T1000 (cell line): Measurements from ENCODE around the gene DENND1A.

Source experiments
- DNase-seq: peaks from one replicate; lab custom pipeline; 2025; ENCODE audit warnings: mixed read lengths; lab: John Stamatoyannopoulos, UW

The DENND1A gene

DNA sequence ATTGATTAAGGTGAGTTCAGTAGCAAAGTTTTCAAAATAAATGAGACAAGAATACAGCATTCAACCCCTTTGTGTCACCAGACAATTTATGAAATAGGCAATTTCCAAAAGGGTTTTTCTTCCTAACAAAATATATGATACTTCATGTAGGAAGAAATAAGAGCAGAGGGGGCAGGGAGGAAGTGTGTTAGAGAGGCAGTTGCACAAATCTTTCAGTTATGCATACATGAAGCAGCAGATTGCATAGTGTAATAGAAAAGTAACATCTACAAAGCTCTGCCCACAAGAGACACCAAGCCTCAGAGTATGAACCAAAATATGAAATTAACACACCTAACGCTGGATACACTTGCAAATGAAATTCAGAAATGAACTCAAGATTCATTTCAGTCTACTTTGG lies 157.0 kb downstream of the DENND1A start:
- no peak for DNase-seq

DNA sequence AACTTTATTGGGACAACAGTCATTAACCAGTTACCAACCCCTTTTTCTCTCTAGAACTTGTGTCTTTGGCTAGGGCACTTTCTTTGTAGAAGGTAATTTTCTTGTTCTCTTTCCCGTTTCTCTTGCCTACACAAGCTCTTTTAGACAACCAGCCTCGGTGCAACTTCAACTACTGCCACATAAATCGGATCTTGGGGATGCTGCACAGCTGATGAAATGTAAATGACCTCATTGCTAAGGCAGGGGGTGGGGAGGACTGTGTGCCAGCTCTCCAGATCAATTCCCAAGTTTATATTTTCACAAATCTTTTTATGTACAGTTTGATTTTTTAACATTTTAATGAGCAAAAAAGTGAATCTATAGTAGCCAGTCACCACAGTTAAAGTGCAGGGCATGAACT lies 157.6 kb downstream of the DENND1A start:
- no peak for DNase-seq

DNA sequence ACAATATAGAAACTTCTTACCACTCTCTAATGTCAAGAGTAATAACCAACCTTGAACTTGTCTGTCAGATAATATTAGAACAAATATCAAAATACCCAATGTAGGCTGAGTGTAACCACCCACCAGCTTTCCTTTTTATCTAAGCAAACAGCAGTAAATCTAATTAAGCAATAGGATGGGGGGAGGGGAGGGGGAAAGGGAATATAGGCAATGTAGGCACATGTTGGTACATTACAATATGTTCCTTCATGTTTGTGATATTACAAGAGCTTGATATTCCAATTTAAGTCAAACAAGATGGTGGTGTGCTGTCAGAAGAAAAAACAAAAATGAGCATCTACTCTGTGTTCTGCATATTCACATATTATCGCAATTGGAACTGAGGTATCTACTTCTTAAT lies 158.2 kb downstream of the DENND1A start:
- no peak for DNase-seq

DNA sequence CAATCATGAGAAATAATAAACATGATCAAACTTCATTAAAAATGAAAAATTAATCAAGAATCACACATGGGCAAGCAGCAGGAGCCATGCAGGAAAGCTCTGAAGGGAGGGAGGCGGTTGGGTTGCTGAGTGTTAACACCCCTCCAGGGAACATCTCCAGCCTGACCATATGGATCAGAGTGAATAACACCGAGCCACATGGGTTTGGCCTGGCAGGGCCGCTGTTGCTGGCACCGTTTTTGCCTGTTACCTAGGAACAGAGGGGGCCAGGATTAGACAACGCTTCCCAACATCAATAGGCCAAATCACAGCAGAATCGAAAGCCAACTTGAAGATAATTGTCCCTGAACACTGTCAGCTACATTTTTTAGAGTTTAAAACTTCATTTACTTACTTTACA lies 160.2 kb downstream of the DENND1A start:
- no peak for DNase-seq

DNA sequence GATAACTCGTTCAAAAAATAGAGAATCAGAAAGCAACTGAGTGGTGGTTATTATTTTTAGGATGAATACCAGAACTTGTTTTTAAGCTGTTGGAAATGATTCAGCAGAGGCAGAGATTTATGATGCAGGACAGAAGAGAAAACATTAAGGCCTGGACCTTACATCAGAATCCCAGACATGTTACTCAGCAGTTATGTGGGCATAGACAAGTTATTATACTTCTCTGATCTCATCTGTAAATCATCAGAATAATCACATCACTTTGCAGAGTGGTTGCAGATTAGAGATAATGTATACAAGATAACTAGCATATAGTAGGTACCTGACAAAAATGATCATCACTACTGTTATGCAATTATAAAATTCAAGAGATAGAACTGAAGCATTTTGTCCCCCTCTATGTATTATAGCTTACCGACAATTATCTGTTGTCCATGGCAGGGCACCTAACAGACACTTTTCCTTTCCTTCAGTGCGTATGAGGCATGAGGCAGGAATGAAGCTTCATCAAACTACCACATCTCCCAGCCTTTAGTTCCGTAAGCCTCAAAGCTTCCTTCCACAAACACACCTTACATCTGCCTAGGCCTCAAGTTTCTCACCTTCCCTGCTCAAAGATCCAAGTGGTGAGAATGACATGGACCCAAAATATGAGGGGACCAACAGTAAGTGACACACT lies 165.9 kb downstream of the DENND1A start:
- DNase-seq = no peak

DNA sequence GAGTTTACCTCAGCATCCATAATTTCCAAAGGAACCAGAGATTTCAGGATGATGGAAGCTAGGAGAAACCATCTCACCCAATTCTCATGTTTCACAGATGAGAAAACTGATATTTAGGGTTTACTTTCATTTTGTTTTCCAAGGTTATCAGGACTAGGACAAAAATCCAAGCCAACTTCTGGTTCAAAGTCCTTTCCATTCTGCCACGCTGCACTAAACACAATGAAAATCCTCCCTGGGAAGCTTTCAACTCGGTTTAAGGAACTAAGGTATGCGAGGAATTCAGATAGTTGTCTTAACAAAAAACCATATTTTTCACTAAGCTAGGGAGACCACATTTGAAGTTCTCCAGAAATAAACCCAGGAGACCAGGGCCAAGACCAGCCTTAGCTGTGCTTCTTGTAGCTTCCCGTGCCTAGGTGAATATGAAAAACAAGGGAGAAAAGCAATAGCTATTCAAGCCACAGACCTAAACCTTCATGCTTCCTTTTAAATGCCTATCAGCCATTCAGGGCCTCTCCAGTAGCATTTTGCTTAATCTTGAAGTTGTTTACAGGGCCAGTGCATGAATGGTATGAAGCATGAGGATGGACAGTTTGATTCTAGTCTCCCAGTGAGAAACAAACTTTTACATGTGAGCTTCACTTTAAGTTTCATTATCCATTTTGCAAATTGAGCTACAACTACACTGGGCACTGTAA lies 167.9 kb downstream of the DENND1A start:
- DNase-seq = no peak

DNA sequence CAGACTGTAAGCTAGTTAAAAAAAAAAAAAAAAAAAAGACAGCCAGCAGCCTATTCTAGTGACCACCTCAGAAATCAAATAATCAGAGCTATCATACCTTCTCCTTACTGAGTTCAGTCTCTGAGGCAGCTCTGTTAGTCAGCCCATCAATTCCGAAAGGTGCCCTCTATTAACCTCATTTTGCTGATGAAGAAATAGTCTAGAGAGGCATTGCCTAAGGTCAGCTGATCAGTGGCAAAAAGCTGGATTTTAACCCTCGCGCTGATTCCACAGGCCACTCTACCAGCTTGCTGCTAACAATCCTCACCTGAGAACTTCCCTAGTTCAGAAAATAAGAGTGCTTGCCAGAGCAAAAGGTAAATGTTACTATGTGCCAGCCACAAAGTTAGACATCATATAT lies 172.0 kb downstream of the DENND1A start:
- no peak for DNase-seq

DNA sequence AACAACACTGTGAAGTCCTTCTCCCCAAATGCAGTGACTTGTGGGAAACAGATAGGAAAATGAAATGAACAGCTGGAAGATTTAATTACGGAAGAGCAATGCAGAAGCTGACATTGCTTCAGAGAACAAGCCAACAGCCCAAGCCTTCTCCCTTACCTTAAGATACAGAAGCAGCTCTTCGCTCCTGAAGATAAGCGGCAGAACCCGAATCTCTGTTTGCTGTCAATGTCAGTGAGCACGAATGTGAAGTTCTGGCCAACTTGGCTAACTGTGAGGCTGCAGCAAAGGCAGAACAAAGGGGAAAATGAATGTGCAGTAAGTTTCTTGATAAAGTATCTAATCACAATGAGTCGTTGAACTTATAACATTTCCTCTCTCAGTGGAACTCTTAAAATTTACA lies 172.4 kb downstream of the DENND1A start:
- no peak for DNase-seq

DNA sequence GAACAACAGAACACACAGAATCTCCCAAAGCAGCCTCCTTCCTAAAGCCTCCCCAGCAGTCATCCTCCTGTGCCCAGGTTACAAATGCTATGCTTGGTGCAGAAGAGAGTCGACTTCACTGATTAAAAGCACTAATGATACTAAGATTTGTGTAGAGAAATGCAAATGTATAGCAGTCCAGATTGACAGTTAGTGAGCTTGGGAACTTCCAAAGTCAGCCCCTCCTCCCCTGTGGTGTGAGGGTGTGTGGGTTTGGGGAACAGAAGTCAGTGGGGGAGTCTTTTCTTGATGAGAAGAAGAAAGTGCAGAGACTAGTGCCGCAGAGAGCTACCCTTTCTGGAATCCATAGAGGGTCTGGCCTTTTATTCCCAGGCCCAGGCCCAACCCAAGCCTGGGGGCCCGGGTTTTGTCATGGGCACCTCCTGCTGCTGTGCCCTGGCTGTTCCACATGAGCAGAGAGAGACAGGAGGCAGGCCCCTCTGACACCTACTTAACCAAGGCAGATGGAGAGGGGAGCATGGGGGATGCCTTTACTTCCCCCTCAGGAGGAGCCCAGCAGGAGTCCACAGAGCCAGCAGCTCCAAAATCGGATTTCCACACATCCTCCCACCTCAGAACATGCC lies 173.3 kb downstream of the DENND1A start:
- DNase-seq = no peak

DNA sequence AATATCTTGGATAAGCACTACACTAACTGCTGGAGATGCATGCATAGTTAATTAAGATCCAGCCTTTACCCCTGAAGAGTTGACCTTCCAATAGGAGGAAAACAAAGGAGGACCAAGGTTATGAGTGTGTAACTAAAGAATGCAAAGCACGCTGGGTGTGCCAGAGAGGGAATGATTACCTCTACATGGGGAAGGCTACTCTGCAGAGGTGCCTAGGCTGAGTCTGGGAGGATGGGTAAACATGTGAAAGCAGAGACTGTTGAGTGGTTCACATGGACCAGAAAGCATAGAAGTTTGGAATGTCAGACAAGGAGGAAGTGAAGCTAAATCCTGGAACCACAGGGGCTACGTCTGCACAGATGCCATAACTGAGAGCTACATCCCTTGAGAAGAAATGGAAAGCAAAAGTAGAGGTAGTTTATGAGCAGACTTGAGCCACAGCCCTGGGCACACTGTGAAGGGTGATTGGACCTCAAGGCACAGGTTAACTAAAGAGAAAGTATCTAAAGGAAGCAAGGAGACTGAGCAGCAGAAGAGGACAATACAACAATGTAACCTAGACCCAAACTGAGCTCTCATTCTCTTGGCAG lies 176.2 kb downstream of the DENND1A start:
- no peak for DNase-seq

DNA sequence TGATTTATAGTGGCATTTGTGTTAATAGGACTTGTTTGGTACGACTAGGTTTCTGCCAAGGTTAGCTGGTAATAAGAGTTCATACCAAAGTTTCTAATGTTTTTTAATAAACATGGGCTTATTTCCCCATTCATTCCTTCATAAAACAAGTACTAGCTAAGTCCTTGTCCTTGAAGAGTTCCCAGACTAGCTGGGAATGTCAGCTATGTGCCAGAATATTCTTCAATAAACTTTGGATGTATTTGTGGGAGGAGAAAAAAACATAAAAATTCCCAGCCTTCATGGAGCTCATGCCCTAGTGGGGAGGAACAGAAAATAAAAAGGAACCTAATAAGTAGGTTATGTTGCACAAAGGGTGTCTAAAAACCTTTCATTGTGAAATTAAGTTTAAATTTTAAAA lies 176.9 kb downstream of the DENND1A start:
- no peak for DNase-seq

DNA sequence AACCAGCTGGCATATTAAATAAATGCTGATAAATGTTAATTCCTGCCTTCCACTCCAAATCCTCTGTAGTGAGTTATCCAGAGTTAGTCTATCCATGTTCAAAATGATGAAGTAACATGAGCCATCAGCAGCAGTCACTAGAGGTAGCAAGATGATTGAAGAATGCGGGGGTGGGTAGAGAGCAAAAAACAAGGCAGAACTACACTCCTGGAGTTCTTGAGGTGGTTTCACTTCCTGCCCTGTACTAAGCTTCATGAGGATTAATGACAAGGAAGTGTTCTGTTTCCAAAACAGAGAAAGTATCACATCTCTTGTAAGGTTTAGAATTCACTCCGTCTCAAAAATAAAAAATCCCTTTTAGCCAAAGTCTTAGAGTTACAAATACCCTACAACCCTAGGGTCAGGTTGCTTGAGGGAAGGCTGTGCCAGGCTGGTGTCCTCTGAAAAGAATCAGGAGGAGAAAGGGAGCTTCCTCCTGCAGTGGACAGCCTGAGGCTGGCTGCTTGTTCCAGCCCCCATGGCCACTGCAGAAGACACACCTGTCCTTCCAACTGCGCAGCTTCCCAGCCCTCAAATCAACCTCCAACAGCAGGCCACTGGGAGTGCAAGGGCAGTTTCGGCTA lies 180.2 kb downstream of the DENND1A start:
- DNase-seq = no peak

DNA sequence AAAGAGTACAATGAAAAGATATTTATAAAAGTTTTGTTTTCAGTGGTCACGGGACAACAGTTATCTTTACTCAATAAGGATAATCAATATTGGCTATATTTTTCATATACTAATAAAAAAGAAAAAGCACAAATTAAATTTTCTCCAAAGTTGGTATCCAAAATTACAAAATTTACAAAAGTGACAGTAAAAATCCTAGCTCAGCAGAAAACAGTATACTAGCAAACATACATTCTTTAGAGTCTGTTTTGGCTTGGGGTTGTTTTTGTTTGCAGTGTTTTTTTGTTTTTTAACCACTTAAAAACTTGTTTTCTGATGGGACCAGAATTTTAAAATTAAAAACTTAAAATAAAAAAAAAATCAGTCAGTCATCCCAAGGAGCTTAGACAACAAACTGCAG lies 183.2 kb downstream of the DENND1A start:
- no peak for DNase-seq

DNA sequence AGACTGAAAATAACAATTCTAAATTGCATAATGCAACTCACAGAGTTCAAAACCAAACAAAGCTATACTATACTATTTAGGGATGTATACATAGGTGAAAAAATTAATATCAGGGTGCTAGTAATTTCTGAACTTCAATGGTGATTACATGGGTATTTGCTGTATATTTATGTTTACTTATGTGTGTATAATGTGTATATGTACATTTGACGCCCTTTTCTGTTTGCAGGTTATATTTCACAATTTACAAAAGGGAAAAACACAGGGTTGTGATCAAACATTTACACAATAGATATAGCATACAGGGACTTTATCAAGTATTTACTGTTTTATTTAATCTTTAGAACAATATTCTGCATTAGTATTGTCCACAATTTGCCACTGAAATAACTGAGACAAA lies 184.0 kb downstream of the DENND1A start:
- no peak for DNase-seq

DNA sequence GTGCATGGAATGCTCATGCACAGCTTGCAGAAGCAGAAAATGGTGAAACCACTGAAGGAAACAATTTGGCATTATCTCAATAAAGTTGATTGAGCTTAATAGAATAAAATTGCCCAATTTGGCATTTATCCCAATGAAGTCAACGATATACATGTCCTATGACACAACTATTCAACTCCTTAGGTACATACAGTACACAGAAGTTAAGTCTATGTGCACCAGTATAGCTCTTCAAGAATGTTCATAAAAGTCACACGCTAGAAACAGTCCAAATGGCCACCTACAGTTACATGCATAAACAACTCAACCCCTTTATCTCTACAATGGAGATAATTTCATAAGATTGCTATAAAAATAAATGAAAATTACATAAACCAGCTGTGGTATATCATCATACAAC lies 184.5 kb downstream of the DENND1A start:
- no peak for DNase-seq

DNA sequence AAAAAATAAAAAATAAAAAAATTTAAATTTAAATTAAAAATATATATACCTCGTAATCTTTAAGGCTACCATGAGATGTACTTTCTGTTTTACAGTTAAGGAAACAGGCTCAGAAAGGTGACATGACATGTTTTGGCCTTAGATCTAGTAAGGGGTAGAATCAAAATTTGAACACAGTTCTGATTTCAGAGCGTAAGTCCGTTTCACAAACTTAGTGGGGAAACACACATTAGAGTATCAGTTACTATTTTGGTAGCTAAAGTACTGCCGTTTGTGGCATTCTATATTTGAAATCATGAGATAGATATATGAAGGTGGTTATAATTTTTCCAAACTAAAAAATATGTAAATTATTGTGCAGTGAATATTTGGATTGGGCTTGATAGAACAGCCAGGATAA lies 186.2 kb downstream of the DENND1A start:
- DNase-seq = no peak

DNA sequence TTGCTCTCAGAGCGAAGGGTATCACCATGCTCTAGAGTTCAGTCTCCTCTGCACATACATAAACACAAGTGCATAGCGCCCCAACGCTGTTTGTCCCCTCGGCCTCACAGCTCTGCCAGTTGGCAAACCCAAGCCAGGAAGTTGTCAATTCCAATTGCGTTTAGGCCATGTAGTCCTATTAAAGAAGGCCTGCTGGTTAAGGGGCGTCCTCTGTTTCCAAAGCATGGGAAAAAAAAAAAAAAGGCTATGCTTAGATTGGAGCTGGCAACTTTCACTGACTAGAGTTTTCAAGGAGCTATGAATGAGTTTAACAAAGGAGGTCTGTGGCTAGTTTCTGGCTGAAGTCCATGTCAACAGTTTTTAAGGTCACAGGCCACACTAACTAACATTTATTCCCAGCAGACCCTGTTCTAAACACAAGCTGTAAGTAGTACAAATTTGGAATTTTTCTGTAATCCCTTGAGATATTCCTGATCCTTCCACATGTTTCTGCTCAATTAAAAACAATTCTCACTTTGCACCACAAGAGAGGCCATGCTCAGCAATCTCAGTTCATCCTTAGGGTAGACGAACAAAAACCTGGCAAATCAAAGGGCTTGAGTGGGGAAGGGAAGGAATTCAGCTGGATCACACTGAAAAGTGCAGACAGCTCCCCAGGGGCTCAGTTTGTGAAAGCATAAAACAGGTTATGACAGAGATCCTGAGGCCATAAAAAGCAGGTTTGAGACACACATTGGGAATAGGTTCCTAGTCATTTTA lies 187.7 kb downstream of the DENND1A start:
- DNase-seq = no peak

DNA sequence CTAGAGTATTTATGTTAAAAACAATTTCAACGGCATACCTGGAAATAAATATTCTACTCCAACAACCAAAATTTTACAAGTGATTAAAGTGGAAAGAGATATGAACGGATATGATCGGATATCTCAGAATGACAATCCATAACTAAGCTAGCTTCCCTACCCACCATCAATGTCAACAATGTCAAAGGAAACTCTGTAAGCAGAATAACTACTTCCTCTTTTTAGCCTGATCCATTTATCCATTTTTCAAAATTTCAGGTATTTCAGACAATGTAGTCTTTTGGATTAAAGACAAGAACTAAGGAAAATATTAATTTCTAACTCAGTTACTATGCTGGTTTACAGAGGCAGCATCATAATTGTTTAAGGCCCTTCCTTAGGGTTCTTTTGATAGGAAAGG lies 188.7 kb downstream of the DENND1A start:
- no peak for DNase-seq

DNA sequence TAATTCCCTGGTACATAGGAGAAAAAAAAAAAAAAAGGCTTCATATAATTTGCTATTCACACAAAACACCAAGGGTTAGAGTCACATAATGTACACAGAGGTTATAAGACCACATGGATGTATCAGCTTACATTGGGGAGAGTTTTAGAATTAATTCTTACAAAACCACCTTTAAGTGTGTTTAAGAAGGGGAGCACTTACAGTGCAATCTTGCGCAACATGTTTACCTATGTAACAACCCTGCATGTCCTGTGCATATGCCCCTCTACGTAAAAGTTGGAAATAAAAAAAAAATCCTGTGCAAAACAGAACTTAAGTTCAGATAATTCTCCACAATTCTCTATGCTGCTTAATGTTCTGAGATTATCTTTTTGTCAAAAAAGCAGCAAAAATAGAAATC lies 190.0 kb downstream of the DENND1A start:
- no peak for DNase-seq

DNA sequence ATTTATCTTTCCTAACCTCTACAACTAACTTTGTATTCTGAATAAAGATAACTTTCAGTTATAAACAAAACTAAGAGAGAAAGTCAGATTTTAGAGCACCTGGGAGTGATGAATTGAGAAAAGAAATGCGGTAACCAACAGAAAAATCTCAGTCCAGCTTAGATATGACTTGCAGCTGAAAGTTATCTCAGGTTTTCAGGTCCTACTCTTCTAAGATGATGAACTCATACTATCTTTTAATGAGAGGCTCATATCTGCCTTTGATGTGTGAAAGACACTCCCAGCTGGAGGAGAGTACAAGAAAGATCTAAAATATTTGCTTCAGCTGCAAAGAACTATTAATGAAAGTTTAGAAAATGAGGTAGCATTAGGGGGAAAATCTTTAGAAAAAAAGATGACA lies 190.5 kb downstream of the DENND1A start:
- no peak for DNase-seq

DNA sequence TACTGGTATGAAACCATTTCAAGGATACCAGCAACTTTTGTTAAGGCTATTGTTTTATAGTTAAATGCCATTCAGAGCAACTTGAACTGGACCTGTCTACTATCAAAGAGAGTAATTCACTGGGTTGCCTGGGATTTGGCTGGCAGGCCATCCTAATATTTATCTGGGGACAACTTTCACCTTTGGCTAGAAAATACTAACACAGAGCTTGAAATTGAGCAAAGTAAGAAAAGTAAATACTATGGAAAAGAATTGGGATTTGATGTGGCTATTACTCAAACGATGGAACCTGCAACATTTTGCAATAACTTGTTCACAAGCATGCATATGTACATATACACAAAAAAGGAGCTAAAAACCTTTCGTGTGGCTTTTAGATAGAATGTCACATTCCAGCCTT lies 191.3 kb downstream of the DENND1A start:
- DNase-seq = no peak

DNA sequence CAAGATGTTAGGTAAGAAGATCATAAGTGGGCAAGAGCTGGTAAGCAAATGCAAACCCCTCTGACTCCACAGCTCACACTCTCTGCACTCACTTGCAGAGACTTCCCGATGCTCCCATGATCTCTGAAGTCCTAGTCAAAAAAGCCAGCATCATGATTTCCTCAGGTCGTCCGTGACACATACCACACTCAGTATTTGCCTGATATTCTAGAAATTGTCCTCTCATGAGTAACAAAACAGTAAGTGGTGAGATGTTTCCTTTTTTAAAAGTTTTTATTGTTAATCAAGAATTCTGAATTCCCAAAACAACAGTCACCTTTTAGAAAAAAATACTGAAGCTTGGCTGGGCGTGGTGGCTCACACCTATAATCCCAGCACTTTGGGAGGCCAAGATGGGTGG lies 194.6 kb downstream of the DENND1A start:
- no peak for DNase-seq
